HEK293 (cell line): ENCODE results near the gene MOK.

ENCODE experiments used
- CTCF ChIP-seq: fragments of 450-650 bp; formaldehyde crosslinking; IDR thresholded peaks from 2 replicates; pipeline ENCODE4 v1.5.1; 2016; ENCODE audit warnings: missing biosample characterization, missing genetic modification characterization
- KLF7 ChIP-seq: fragments of 450-650 bp; formaldehyde crosslinking; IDR thresholded peaks from 2 replicates; pipeline ENCODE4 v1.5.1; 2016; ENCODE audit warnings: missing biosample characterization, missing genetic modification characterization, borderline replicate concordance
- YY1 ChIP-seq: fragments of 450-650 bp; formaldehyde crosslinking; IDR thresholded peaks from 2 replicates; pipeline ENCODE4 v1.5.1; 2018; ENCODE audit warnings: missing biosample characterization, missing genetic modification characterization
- ZNF214 ChIP-seq: fragments of 450-650 bp; formaldehyde crosslinking; IDR thresholded peaks from 2 replicates; pipeline ENCODE4 v1.5.1; 2017; ENCODE audit warnings: missing biosample characterization, mild to moderate bottlenecking, missing genetic modification characterization, borderline replicate concordance
- ZNF610 ChIP-seq: fragments of 450-650 bp; formaldehyde crosslinking; IDR thresholded peaks from 2 replicates; pipeline ENCODE4 v1.5.1; 2016; ENCODE audit warnings: missing biosample characterization, missing genetic modification characterization, borderline replicate concordance

DNA sequence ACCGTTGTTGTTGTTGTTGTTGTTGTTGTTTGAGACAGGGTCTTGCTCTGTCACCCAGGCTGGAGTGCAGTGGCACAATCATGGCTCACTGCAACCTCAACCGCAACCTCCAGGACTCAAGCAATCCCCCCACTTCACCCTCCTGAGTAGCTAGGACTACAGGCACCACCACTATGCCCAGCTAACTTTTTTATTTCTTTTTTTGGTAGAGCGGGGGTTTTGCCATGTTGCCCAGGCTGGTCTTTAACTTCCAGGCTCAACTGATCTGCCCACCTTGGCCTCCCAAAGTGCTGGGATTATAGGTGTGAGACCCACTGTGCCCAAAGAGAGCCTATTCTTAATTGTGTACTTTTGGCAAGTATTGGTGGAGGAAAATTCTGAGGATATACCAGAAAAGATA is 25.7 kb downstream of the MOK start:
- no peak for TF ChIP-seq YY1 (tag by site-specific recombination)
- TF ChIP-seq CTCF (tag by site-specific recombination): no peak
- TF ChIP-seq ZNF610 (tag by site-specific recombination): no peak
- no peak for TF ChIP-seq KLF7 (tag by site-specific recombination)
- no peak for TF ChIP-seq ZNF214 (tag by site-specific recombination)
